ENCODE results near the gene RTN1. TPM values are rescaled to one million over a fixed set of nuclear protein-coding genes. Genes with fewer than 3 reads are reported as not detected.

The RTN1 gene
- total RNA-seq, 2 experiments from 2014 or later, result not detected

DNA sequence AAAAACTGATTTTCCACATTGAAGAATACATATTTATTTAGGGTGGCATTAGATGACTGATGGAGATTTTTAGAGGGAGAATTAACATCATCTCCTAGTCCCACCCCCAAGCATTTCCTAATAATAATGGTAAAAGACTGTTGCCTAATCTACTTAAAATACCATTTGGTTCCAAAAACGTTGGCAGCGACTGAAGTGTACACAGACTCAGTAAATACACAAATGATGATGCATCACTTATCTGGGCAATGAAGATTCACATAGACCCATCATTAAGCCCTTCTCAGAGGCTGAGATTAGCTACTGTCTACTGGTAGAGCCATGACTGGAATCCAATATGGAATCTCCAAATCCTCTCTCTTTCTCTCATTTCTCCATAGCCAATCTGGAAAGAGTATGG lies 18.2 kb downstream of the RTN1 start:
- BruUV-seq (replicated peaks), result no TSS peak
- intact Hi-C loops (cut with micrococcal nuclease; ENCODE audit: unreplicated experiment), result no loop called here
- H3K27ac ChIP-seq (ENCODE audit: low read depth, low read length, poor library complexity, severe bottlenecking), result no peak overlapping the region
- ChIA-PET POLR2A (interaction anchor here (0.6 kb wide), 1 partner anchor 201 kb away, joined by 3 read pairs; no protein-coding TSS in a partner anchor), CTCF (ENCODE audit: unreplicated experiment) (no interaction called here)
- TF ChIP-seq, protein P1, sequence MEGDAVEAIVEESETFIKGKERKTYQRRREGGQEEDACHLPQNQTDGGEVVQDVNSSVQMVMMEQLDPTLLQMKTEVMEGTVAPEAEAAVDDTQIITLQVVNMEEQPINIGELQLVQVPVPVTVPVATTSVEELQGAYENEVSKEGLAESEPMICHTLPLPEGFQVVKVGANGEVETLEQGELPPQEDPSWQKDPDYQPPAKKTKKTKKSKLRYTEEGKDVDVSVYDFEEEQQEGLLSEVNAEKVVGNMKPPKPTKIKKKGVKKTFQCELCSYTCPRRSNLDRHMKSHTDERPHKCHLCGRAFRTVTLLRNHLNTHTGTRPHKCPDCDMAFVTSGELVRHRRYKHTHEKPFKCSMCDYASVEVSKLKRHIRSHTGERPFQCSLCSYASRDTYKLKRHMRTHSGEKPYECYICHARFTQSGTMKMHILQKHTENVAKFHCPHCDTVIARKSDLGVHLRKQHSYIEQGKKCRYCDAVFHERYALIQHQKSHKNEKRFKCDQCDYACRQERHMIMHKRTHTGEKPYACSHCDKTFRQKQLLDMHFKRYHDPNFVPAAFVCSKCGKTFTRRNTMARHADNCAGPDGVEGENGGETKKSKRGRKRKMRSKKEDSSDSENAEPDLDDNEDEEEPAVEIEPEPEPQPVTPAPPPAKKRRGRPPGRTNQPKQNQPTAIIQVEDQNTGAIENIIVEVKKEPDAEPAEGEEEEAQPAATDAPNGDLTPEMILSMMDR (conservative IDR thresholded peaks at IDR 0.05; ENCODE audit: low read length), result no peak
- TF ChIP-seq EZH2phosphoT487 (IDR thresholded peaks at IDR 0.05; ENCODE audit: borderline replicate concordance, low read depth, low read length), result no peak
- H3K9me2 ChIP-seq (ENCODE audit: insufficient read depth, low read length), result no peaks in the 10 kb centered on the region
- no peaks in the 10 kb centered on the region for H3K4me1 ChIP-seq (ENCODE audit: insufficient read depth, low read length, poor library complexity, severe bottlenecking)
- no peak overlapping the region for H3K4me3 ChIP-seq (ENCODE audit: low read depth, low read length, poor library complexity, severe bottlenecking)
- no peaks in the 10 kb centered on the region for H4K20me1 ChIP-seq (ENCODE audit: insufficient read depth, low read length)
- no peaks in the 10 kb centered on the region for H3K9me3 ChIP-seq (ENCODE audit: low read length)
- no peaks in the 10 kb centered on the region for H3K36me3 ChIP-seq (ENCODE audit: insufficient read depth, low read length)
- H2AFZ ChIP-seq (ENCODE audit: low read length), result no peak overlapping the region
- DNase-seq (ENCODE audit: low spot score), result no peak
- H3K79me2 ChIP-seq (ENCODE audit: insufficient read depth, low read depth, low read length), result no peaks in the 10 kb centered on the region
- no peak overlapping the region for H3K4me2 ChIP-seq (ENCODE audit: low read length)

DNA sequence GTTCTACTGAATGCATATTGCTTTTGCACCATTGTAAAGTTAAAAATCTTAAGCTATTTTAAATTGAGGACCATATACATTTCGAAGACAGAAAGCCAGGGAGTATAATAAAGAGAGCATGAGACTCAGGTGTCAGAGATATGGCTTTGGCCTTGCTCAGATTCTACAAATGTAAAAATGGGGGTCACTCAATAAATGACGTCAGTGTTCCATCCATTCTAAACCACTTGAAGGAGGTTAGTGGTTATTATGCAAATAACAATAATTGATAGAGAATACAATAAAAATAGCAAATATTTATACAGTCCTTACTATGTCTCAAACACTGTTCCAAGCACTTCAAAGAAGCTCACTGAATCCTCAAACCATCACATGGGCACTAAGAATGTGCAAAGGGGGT lies 20.1 kb downstream of the RTN1 start:
- Histone ChIP-seq H2AFZ (ENCODE audit: low read length) (no peak overlapping the region), H4K20me1 (ENCODE audit: insufficient read depth, low read length) (no peaks in the 10 kb centered on the region), H3K4me1 (ENCODE audit: insufficient read depth, low read length, poor library complexity, severe bottlenecking) (no peaks in the 10 kb centered on the region), H3K9me3 (ENCODE audit: low read length) (no peaks in the 10 kb centered on the region), H3K9me2 (ENCODE audit: insufficient read depth, low read length) (no peaks in the 10 kb centered on the region), H3K36me3 (ENCODE audit: insufficient read depth, low read length) (no peaks in the 10 kb centered on the region), H3K4me2 (ENCODE audit: low read length) (no peak overlapping the region), H3K27ac (ENCODE audit: low read depth, low read length, poor library complexity, severe bottlenecking) (no peak overlapping the region), H3K79me2 (ENCODE audit: insufficient read depth, low read depth, low read length) (no peaks in the 10 kb centered on the region), H3K4me3 (ENCODE audit: low read depth, low read length, poor library complexity, severe bottlenecking) (no peak overlapping the region)
- ChIA-PET CTCF (ENCODE audit: unreplicated experiment) (no interaction called here), POLR2A (no interaction called here)
- no peak for DNase-seq (ENCODE audit: low spot score)
- no peak for TF ChIP-seq EZH2phosphoT487 (IDR thresholded peaks at IDR 0.05; ENCODE audit: borderline replicate concordance, low read depth, low read length)
- TF ChIP-seq, protein P1 (conservative IDR thresholded peaks at IDR 0.05; ENCODE audit: low read length), result no peak
- BruUV-seq (replicated peaks), result no TSS peak
- intact Hi-C loops (cut with micrococcal nuclease; ENCODE audit: unreplicated experiment), result no loop called here

DNA sequence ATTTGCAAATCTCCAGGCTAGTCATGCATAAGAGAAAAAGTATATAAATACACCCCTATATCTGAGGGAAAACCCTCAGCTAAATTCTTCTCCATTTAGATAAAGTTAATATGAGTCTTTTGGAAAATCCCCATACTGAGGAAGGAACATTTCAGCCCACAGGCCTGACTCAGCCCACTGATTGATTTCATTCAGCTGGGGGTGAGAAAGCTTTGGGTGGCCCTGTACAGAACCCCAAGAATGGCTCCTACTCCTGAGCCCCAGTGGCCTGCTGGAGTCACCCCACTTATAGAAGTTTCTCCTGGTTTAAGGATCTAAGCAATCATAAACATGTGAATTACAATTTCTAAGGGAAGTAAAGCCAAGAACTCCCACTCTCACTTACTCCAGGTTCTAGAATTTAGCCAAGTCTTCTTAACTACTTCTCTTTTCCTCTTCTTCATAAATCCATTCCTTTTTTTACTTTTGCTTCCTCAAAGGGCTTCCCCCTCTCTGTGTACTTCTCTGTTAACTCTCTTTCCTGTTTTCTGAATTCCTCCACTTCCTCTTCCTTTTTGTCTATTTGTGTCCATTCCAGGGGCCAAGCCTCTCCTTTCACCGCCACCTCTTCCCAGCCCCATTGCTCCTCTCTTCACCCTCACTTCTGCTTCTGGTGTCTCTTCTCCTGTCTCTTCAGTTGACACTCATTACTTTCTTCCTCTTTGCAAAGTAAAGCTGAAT lies 21.0 kb downstream of the RTN1 start:
- DNase-seq (ENCODE audit: low spot score), result no peak
- Histone ChIP-seq H3K4me2 (ENCODE audit: low read length) (no peak overlapping the region), H3K9me3 (ENCODE audit: low read length) (no peaks in the 10 kb centered on the region), H3K4me1 (ENCODE audit: insufficient read depth, low read length, poor library complexity, severe bottlenecking) (no peaks in the 10 kb centered on the region), H3K9me2 (ENCODE audit: insufficient read depth, low read length) (no peaks in the 10 kb centered on the region), H3K36me3 (ENCODE audit: insufficient read depth, low read length) (no peaks in the 10 kb centered on the region), H3K4me3 (ENCODE audit: low read depth, low read length, poor library complexity, severe bottlenecking) (no peak overlapping the region), H3K27ac (ENCODE audit: low read depth, low read length, poor library complexity, severe bottlenecking) (no peak overlapping the region), H2AFZ (ENCODE audit: low read length) (no peak overlapping the region), H4K20me1 (ENCODE audit: insufficient read depth, low read length) (no peaks in the 10 kb centered on the region), H3K79me2 (ENCODE audit: insufficient read depth, low read depth, low read length) (no peaks in the 10 kb centered on the region)
- POLR2A ChIA-PET, result no interaction called here
- CTCF ChIA-PET (ENCODE audit: unreplicated experiment), result no interaction called here
- intact Hi-C loops (cut with micrococcal nuclease; ENCODE audit: unreplicated experiment), result no loop called here
- no TSS peak for BruUV-seq (replicated peaks)
- TF ChIP-seq EZH2phosphoT487 (IDR thresholded peaks at IDR 0.05; ENCODE audit: borderline replicate concordance, low read depth, low read length), result no peak
- TF ChIP-seq, protein P1 (conservative IDR thresholded peaks at IDR 0.05; ENCODE audit: low read length), result no peak
